ENCODE measurements around the gene STX8.

- TF ChIP-seq ZFP3 (CRISPR knock-in tag; IDR thresholded peaks at IDR 0.05): no peak
- no peak for TF ChIP-seq ZNF70 (CRISPR knock-in tag; IDR thresholded peaks at IDR 0.05)
- no peak for TF ChIP-seq ISL1 (CRISPR knock-in tag; IDR thresholded peaks at IDR 0.05)
- TF ChIP-seq PATZ1 (CRISPR knock-in tag; IDR thresholded peaks at IDR 0.05; ENCODE audit: borderline replicate concordance): no peak
- no peak for TF ChIP-seq RARB (CRISPR knock-in tag; IDR thresholded peaks at IDR 0.05)
- no peak for TF ChIP-seq BACH2 (CRISPR knock-in tag; IDR thresholded peaks at IDR 0.05; ENCODE audit: borderline replicate concordance)
- no peak for TF ChIP-seq PPARA (CRISPR knock-in tag; IDR thresholded peaks at IDR 0.05; ENCODE audit: borderline replicate concordance)
- TF ChIP-seq ESRRG (CRISPR knock-in tag; IDR thresholded peaks at IDR 0.05): no peak
- no peak for TF ChIP-seq ZC3H10 (CRISPR knock-in tag; IDR thresholded peaks at IDR 0.05)
- TF ChIP-seq ZFP30 (CRISPR knock-in tag; IDR thresholded peaks at IDR 0.05): no peak
- TF ChIP-seq ZNF565 (CRISPR knock-in tag; conservative IDR thresholded peaks at IDR 0.05; ENCODE audit: low read depth): no peak
Observed at GRCh38 chr17:9435165-9435564, 140.5 kb downstream of the STX8 start.
